GM12872 (cell line): Measurements from ENCODE around the gene RAB1A.

Source experiments
- TF ChIP-seq, protein P1 (sequence below): IDR thresholded peaks from 3 replicates; pipeline ENCODE4 v1.5.1; 2011; ENCODE audit warnings: low read depth, mild to moderate bottlenecking, low read length, moderate library complexity; ENCODE audit not compliant: insufficient read depth

Gene RAB1A

GRCh38 chr2:65130664-65131175, 814 bp upstream of the RAB1A start:
- TF ChIP-seq, protein P1, sequence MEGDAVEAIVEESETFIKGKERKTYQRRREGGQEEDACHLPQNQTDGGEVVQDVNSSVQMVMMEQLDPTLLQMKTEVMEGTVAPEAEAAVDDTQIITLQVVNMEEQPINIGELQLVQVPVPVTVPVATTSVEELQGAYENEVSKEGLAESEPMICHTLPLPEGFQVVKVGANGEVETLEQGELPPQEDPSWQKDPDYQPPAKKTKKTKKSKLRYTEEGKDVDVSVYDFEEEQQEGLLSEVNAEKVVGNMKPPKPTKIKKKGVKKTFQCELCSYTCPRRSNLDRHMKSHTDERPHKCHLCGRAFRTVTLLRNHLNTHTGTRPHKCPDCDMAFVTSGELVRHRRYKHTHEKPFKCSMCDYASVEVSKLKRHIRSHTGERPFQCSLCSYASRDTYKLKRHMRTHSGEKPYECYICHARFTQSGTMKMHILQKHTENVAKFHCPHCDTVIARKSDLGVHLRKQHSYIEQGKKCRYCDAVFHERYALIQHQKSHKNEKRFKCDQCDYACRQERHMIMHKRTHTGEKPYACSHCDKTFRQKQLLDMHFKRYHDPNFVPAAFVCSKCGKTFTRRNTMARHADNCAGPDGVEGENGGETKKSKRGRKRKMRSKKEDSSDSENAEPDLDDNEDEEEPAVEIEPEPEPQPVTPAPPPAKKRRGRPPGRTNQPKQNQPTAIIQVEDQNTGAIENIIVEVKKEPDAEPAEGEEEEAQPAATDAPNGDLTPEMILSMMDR = no peak

- TF ChIP-seq, protein P1 = no peak
These were observed 550 bp downstream of the RAB1A start for GRCh38 chr2:65129286-65129825.

- TF ChIP-seq, protein P1 = no peak
These were observed 1.4 kb downstream of the RAB1A start for GRCh38 chr2:65128297-65129190.

DNA sequence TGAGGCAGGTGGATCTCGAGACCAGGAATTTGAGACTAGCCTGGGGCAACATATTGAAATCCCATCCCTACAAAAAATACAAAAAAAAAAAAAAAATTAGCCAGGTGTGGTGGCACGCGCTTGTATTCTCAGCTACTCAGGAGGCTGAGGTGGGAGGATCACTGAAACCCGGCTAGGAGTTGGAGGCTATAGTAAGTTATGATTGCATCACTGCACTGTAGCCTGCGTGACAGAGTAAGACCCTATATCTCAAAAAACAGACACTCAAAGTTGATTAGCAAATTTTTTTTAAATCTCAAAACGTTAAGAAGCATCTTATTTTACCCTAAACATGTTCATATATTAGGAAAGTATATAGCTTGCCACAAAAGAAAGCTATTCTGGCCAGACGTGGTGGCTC, 7.6 kb downstream of the RAB1A start:
- TF ChIP-seq, protein P1 = no peak

DNA sequence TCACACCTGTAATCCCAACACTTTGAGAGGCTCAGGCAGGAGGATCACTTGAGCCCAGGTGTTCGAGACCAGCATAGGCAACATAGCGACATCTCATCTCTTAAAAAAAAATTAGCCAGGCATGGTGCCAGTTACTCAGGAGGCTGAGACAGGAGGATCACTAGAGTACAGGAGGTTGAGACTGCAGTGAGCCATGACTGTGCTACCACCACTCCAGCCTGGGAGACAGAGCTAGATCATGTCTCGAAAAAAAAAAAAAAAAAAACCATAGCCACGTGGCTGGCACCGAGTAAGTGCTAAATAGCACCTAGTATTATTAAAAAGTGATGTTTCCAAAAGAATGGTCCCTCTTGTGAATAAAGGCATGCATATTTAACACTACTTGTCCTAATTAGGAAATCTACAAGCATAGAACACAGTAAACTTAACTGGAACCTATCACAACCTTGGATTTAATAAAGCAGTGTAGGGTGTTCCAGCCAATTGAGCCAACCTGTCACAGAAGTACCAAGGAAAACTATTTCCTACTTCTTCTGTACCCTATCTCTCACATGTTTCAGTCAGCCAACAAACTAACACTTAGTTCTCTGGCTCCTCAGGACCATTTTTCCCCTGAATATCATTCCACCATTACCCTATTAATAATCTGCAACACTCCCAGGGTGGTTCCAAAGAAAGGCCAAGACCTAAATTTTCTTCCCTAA, 8.8 kb downstream of the RAB1A start:
- TF ChIP-seq, protein P1 = no peak

DNA sequence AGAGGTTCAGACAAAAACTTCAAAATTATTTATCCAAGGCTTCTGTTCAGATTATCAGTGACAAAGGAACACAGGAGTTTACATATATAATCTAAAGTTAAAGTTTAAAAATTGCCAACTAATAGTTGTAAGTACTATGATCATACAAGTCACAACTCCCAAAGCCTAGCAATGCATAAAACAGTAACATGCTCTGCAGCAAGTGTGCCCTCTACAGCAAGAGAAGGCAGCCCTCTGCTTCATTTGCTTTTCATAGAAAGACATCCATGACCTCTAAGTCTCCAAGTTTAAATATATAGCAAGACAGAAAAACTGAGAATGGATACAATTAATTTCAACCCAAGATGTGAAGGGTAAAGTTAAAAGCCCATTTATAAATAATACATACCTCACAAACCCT, 13.3 kb downstream of the RAB1A start:
- TF ChIP-seq, protein P1 = no peak

- TF ChIP-seq, protein P1 = no peak
These were observed 15.0 kb downstream of the RAB1A start for GRCh38 chr2:65114921-65115320.
